Chondrocyte (in vitro differentiated cells): ENCODE measurements around the gene EGR2. TPM values are rescaled to one million over a fixed set of nuclear protein-coding genes. Genes with fewer than 3 reads are reported as not detected.

Source experiments
- DNase-seq: peaks from one replicate; pipeline ENCODE4 v3.0.0; 2021; ENCODE audit warnings: mixed read lengths, low spot score
- H3K27ac Mint-ChIP-seq: one replicate; pipeline ENCODE4 v1.8.0; 2021; ENCODE audit warnings: mild to moderate bottlenecking, moderate library complexity, mixed read lengths; ENCODE audit not compliant: unreplicated experiment
- H3K27me3 Mint-ChIP-seq: 2 replicates; pipeline ENCODE4 v1.8.0; 2021; ENCODE audit warnings: low read depth, mixed read lengths
- H3K36me3 Mint-ChIP-seq: 2 replicates; pipeline ENCODE4 v1.8.0; 2021; ENCODE audit warnings: low read depth, mixed read lengths
- H3K4me1 Mint-ChIP-seq: 2 replicates; pipeline ENCODE4 v1.8.0; 2021; ENCODE audit warnings: low read depth, mild to moderate bottlenecking, mixed read lengths
- H3K4me3 Mint-ChIP-seq: one replicate; pipeline ENCODE4 v1.8.0; 2021; ENCODE audit warnings: mild to moderate bottlenecking, moderate library complexity, mixed read lengths; ENCODE audit not compliant: unreplicated experiment
- H3K9me3 Mint-ChIP-seq: 2 replicates; pipeline ENCODE4 v1.8.0; 2021; ENCODE audit warnings: low read depth, mixed read lengths
- long read RNA-seq: library from polyadenylated mRNA; stranded (forward); transcript quantifications from one replicate; pipeline ENCODE4 v2.0.0, GENCODE V29; 2021
- total RNA-seq: library from RNA; stranded (reverse); gene quantifications from 3 replicates; pipeline ENCODE4 v1.2.1, GENCODE V29; 2021
- TF ChIP-seq, protein P1 (sequence below): fragments of 200-600 bp; sonication (generic); IDR thresholded peaks from 2 replicates; pipeline ENCODE4 v1.5.0; 2021; ENCODE audit warnings: antibody characterized with exemption, mild to moderate bottlenecking, moderate library complexity

EGR2 gene
- total RNA-seq = 11.7 to 17.8 TPM (median 11.9 TPM) in 3 replicates
- long read RNA-seq, transcript EGR2-201 (2 exons, 2,968 nt) = major isoform, 15 of 23 reads
- long read RNA-seq, partial matches to known transcripts = 0 of 23 reads
- long read RNA-seq, other reads (novel, unspliced or antisense) = 6 of 23 reads

DNA sequence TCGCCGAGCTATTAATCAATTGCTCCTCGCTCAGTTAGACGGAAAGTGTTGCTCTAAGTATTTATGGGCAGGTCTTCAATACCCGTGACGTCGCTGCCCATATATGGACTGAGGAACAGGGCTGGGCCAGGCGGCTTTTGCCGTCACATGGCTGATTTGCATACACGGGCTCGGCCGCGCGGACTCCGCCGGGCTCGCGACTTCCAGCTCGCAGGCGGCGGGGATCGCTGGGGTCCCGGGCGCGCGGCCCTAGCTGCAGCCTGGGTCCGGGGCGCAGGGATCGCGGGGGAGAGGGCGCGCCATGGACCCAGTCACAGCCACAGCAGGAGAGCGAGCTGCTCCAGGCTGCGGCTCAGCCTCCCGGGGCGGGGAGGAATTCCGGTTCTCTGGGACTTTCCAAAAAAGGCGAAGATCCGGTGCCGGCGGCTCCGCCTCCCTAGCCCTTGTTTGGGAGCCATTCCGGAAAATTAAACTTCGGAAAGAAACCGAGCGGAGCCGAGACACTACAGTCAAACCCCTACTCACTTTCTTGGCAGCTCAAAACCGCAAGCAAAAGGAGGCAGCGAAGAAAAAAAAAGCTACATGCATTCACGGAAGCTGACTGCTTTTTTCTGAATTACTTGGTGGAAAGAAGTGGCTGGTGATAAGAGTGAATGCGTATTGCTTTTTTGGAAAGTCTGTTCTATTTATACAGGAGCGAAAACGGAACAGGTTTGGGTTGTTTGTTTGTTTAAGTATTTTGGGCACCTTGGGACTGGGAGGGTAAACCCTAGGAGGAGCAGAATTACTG, at the start of gene EGR2:
EGR2 (minus strand) TSS at position 36 of the 790 bp plus-strand sequence. CDS start 337 bp downstream, outside the sequence.
- peak; percentile 96 for DNase-seq
- Mint-ChIP-seq H3K4me1 (peaks cover 57% of the 10 kb centered on the region), H3K27ac (peak within 1 kb of the TSS; percentile 97), H3K27me3 (no peaks in the 10 kb centered on the region), H3K4me3 (peak within 1 kb of the TSS; percentile 96), H3K9me3 (no peaks in the 10 kb centered on the region), H3K36me3 (peaks cover 7% of the 10 kb centered on the region)
- TF ChIP-seq, protein P1, sequence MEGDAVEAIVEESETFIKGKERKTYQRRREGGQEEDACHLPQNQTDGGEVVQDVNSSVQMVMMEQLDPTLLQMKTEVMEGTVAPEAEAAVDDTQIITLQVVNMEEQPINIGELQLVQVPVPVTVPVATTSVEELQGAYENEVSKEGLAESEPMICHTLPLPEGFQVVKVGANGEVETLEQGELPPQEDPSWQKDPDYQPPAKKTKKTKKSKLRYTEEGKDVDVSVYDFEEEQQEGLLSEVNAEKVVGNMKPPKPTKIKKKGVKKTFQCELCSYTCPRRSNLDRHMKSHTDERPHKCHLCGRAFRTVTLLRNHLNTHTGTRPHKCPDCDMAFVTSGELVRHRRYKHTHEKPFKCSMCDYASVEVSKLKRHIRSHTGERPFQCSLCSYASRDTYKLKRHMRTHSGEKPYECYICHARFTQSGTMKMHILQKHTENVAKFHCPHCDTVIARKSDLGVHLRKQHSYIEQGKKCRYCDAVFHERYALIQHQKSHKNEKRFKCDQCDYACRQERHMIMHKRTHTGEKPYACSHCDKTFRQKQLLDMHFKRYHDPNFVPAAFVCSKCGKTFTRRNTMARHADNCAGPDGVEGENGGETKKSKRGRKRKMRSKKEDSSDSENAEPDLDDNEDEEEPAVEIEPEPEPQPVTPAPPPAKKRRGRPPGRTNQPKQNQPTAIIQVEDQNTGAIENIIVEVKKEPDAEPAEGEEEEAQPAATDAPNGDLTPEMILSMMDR = no peak

DNA sequence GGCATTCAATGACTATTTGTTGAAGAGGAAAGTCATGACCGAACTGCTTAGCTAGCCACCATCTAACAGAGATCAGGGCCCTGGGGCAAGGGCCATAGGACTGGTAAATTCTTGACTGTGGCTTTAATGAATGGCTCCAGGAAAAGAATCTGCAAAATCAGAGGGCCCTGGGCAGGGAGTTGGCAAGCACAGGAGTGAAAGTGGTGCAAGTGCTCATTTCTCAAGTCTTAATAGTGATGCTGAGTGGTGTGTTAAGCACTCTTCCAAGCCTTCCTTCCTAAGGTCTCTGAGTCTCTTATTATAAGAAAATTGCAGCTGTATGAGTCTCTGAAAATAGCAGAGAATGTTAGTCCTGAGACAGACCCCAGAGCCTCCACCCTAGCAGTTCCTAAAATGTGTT, 46.3 kb upstream of the EGR2 start:
- Mint-ChIP-seq H3K27me3 (peaks cover 4% of the 10 kb centered on the region), H3K36me3 (peaks cover 4% of the 10 kb centered on the region), H3K27ac (no peak overlapping the region), H3K4me1 (no peaks in the 10 kb centered on the region), H3K9me3 (no peaks in the 10 kb centered on the region), H3K4me3 (no peak overlapping the region)
- TF ChIP-seq, protein P1 = no peak
- no peak for DNase-seq

DNA sequence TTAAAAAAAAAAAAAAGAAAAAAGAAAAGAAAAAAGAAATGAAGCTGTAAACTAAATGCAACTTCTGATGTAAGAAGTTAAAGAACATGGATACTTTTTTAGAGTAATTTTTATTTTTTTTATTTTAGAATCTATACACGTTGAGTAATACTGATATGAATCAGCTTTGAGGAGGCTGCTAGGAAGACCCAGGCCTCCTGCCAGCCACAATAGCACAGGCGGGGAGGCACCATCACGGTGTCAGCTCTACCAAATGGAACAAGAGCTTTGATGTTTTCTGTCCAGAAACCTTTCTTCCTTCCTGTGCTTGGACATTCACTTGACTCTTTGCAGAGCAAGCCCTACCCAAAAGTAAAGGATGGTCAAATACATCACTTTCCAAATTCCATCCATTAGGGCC, 45.3 kb upstream of the EGR2 start:
- H3K36me3 Mint-ChIP-seq = peaks cover 4% of the 10 kb centered on the region
- no peak overlapping the region for H3K4me3 Mint-ChIP-seq
- peaks cover 4% of the 10 kb centered on the region for H3K27me3 Mint-ChIP-seq
- H3K9me3 Mint-ChIP-seq = no peaks in the 10 kb centered on the region
- no peak for DNase-seq
- TF ChIP-seq, protein P1 = no peak
- H3K4me1 Mint-ChIP-seq = no peaks in the 10 kb centered on the region
- no peak overlapping the region for H3K27ac Mint-ChIP-seq

DNA sequence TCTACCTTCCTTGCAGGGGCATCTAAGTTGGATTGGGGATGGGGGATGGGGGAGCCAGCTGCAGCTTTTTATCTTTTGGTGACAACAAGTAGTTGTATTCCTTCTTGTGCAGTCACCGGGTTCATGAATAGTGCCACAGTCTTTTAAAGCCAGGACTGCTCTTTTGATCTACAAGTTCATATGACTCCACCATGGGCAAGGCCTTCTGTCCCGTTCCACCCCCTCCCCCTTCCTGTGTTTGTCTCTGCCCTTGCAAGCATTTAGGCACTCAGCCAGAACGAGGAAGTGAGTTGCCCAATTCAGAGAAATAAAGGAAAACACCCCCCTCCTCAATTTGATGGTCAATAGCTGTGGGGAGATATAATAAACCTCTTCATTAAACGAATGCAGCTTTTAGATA, 44.8 kb upstream of the EGR2 start:
- no peaks in the 10 kb centered on the region for H3K4me1 Mint-ChIP-seq
- peaks cover 4% of the 10 kb centered on the region for H3K36me3 Mint-ChIP-seq
- TF ChIP-seq, protein P1 = no peak
- no peak overlapping the region for H3K4me3 Mint-ChIP-seq
- H3K27ac Mint-ChIP-seq = no peak overlapping the region
- H3K9me3 Mint-ChIP-seq = no peaks in the 10 kb centered on the region
- no peak for DNase-seq
- H3K27me3 Mint-ChIP-seq = peaks cover 4% of the 10 kb centered on the region

DNA sequence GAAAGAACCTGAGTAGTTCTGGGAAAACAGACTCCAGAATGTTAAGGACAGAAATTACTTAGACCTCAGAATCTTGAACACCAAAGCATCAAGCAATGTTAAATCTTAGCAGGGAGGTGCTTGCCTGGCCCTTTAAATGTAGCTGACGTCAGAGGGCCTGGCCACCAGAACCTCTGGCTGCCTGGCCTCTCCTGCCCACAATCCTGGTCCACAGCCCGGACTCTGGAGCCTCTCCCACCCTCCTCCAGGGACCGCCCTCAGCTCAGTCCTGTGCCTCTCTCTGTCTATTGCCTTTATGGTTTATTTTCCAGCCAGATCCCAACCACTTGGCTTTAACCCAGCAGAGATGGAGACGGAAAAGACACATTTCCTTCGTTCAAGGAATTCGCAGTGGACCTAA, 42.2 kb upstream of the EGR2 start:
- no peak overlapping the region for H3K27ac Mint-ChIP-seq
- no peaks in the 10 kb centered on the region for H3K9me3 Mint-ChIP-seq
- TF ChIP-seq, protein P1 = no peak
- no peak for DNase-seq
- peaks cover 8% of the 10 kb centered on the region for H3K27me3 Mint-ChIP-seq
- peaks cover 4% of the 10 kb centered on the region for H3K36me3 Mint-ChIP-seq
- H3K4me3 Mint-ChIP-seq = no peak overlapping the region
- H3K4me1 Mint-ChIP-seq = no peaks in the 10 kb centered on the region
